Stomach (tissue), 4 donors: Measurements from ENCODE around the gene KIRREL2.

Source experiments
- POLR2A ChIP-seq, 4 donors: fragments of 450-650 bp; IDR thresholded peaks; one replicate each; pipeline ENCODE4 v1.6.1; 2016; ENCODE audit warnings: antibody characterized with exemption in 4 of 4, control low read depth in 2 of 4, mild to moderate bottlenecking in 1 of 4, moderate library complexity in 1 of 4
- TF ChIP-seq, protein P1 (sequence below), 7 experiments: fragments of 450-650 bp in 4 of 7; fragments of 200-600 bp in 3 of 7; sonication (generic) in 3 of 7; IDR thresholded peaks; one replicate each; pipeline ENCODE4 v1.5.1; 2016 to 2019; ENCODE audit warnings: antibody characterized with exemption in 7 of 7, control low read depth in 2 of 7, mild to moderate bottlenecking in 1 of 7

DNA sequence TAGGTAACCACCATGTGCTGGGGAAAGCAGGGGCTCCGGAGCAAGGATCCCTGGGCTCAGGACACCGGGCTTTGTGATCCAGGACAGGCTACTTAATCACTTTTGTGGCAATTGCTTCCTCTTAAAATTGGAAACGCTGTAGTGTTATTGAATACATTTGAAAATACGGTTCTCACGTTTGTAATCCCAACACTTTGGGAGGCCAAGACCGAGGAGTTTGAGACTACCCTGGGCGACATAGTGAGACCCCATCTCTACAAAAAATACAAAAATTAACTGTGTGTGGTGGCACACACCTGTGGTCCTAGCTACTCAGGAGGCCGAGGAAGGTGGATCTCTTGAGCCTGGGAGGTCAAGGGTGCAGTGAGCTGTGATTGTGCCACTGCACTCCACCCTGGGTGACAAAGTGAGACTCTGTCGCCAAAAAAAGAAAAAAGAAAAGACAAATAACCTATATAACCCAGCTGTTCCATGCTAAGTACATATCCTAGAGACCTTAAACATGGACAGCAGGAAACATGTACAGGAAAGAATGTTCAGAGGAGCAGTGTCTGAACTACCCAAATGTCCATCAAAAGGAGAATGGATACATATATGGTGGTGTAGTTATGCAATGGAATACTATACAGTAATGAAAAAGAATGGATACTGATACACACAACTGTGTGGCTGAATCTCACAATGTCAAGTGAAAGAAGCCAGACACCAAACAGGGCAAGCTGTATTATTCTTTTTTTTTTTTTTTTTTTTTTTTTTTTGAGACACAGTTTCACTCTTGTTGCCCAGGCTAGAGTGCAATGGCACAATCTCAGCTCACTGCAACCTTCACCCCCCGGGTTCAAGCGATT, 43.4 kb upstream of the KIRREL2 start:
- TF ChIP-seq, protein P1, sequence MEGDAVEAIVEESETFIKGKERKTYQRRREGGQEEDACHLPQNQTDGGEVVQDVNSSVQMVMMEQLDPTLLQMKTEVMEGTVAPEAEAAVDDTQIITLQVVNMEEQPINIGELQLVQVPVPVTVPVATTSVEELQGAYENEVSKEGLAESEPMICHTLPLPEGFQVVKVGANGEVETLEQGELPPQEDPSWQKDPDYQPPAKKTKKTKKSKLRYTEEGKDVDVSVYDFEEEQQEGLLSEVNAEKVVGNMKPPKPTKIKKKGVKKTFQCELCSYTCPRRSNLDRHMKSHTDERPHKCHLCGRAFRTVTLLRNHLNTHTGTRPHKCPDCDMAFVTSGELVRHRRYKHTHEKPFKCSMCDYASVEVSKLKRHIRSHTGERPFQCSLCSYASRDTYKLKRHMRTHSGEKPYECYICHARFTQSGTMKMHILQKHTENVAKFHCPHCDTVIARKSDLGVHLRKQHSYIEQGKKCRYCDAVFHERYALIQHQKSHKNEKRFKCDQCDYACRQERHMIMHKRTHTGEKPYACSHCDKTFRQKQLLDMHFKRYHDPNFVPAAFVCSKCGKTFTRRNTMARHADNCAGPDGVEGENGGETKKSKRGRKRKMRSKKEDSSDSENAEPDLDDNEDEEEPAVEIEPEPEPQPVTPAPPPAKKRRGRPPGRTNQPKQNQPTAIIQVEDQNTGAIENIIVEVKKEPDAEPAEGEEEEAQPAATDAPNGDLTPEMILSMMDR (IDR thresholded peaks at IDR 0.05) = no peak
- TF ChIP-seq POLR2A (IDR thresholded peaks at IDR 0.05) = no peak
